DND-41 (cell line): ENCODE results near the gene SLC25A21.

Source experiments
- ATAC-seq: fragments of 200-7000 bp; cut with Tn5 transposase; 3 replicates; pipeline ENCODE4 v1.9.1; 2021; ENCODE audit warnings: low read depth; ENCODE audit not compliant: insufficient read depth
- DNase-seq: peaks from one replicate; pipeline ENCODE4 v3.0.0-alpha.2; 2020
- H2AFZ ChIP-seq: 2 replicates; pipeline ENCODE4 v1.6.0; 2012; ENCODE audit warnings: low read depth, low read length
- H3K27ac ChIP-seq: 2 replicates; pipeline ENCODE4 v1.5.1; 2012; ENCODE audit warnings: low read length, inconsistent platforms
- H3K27me3 ChIP-seq: fragments of 200-600 bp; sonication (generic); 2 replicates; pipeline ENCODE4 v1.6.0; 2012; ENCODE audit warnings: low read length, mild to moderate bottlenecking, inconsistent platforms; ENCODE audit not compliant: insufficient read depth, poor library complexity
- H3K36me3 ChIP-seq: 2 replicates; pipeline ENCODE4 v1.5.1; 2012; ENCODE audit warnings: low read length, inconsistent platforms; ENCODE audit not compliant: insufficient read depth
- H3K4me1 ChIP-seq: 2 replicates; pipeline ENCODE4 v1.5.1; 2012; ENCODE audit warnings: mild to moderate bottlenecking, low read length; ENCODE audit not compliant: insufficient read depth
- H3K4me2 ChIP-seq: 2 replicates; pipeline ENCODE4 v1.6.0; 2012; ENCODE audit warnings: mild to moderate bottlenecking, moderate library complexity, low read length, inconsistent platforms; ENCODE audit not compliant: insufficient read depth
- H3K4me3 ChIP-seq, 2 experiments: fragments of 200-600 bp in 1 of 2; shearing (Covaris generic) in 1 of 2; 2 replicates each; pipeline ENCODE4 v1.5.1; 2012 to 2016; ENCODE audit warnings: inconsistent platforms in 2 of 2, low read length in 2 of 2, mild to moderate bottlenecking in 2 of 2, low read depth in 1 of 2, moderate library complexity in 1 of 2
- H3K79me2 ChIP-seq: 2 replicates; pipeline ENCODE4 v1.6.0; 2012; ENCODE audit warnings: low read length, inconsistent platforms; ENCODE audit not compliant: insufficient read depth
- H3K9ac ChIP-seq: 2 replicates; pipeline ENCODE4 v1.6.0; 2012; ENCODE audit warnings: low read depth, mild to moderate bottlenecking, inconsistent platforms, low read length, moderate library complexity
- H3K9me3 ChIP-seq: 2 replicates; pipeline ENCODE4 v1.5.1; 2012; ENCODE audit warnings: low read length, moderate library complexity, mild to moderate bottlenecking, inconsistent platforms; ENCODE audit not compliant: insufficient read depth, severe bottlenecking
- H4K20me1 ChIP-seq: 2 replicates; pipeline ENCODE4 v1.6.0; 2012; ENCODE audit warnings: low read length; ENCODE audit not compliant: insufficient read depth
- CTCF ChIP-seq: IDR thresholded peaks from 2 replicates; pipeline ENCODE4 v1.5.1; 2012; ENCODE audit warnings: borderline replicate concordance, low read length, moderate library complexity, mild to moderate bottlenecking; ENCODE audit not compliant: poor library complexity, severe bottlenecking; ENCODE audit errors: extremely low read depth
- EZH2 ChIP-seq: IDR thresholded peaks from 3 replicates; pipeline ENCODE4 v1.6.1; 2012; ENCODE audit warnings: borderline replicate concordance, low read depth, mild to moderate bottlenecking, moderate library complexity, low read length, inconsistent platforms; ENCODE audit not compliant: severe bottlenecking

Gene SLC25A21

DNA sequence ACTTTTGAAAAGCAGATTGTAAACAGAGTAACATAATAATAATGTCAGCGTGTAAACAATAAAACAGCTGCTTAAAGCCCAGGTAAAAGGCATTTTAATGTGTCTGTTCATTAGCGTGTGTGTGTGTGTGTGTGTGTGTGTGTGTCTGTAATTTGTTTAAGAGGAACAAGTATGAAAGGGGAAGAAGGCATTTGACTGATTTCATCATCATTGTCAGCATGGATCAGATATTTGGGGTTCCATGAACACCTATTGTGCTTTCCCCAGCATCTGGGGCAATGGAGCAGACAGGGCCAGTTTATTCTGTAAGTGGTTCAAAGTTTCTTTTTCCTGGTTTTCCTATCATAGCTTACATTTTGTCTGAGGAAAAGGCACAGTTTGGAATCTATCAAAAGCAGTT lies 28.9 kb downstream of the SLC25A21 start:
- no peak for ATAC-seq

DNA sequence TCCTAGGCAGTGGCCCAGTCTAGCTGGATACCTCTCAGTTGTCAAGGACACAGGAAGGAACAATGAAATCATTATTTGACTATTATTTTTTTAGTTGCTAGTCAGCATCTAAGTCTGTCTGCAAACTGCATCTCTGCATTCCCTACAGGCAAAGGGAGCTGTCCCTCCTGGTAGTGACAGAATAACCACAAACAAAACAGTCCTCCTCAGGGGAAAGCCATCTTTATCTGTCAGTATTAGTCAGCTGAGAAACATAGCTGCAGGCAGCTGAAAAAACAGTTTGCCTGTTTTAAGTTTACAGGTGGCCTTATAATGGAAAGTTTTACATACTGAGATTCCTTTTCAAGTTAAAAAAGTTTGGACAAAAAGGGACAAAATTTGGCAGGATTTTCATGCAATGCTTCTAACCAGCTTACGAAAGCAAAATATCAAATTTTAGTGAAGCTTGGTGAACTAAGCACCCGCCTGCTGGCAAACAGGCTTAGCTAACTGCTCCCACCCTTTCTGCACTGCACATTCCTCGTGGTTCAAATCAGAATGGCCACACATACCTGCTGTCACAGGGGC lies 29.5 kb downstream of the SLC25A21 start:
- Histone ChIP-seq H3K9ac (no peak overlapping the region), H3K4me1 (no peaks in the 10 kb centered on the region), H3K4me3 (no peak overlapping the region), H3K36me3 (no peaks in the 10 kb centered on the region), H4K20me1 (no peaks in the 10 kb centered on the region), H3K4me2 (no peak overlapping the region), H2AFZ (no peak overlapping the region), H3K79me2 (no peaks in the 10 kb centered on the region), H3K9me3 (no peaks in the 10 kb centered on the region), H3K27me3 (peaks cover 3% of the 10 kb centered on the region), H3K27ac (no peak overlapping the region)
- DNase-seq: no peak
- no peak for TF ChIP-seq CTCF
- no peak for TF ChIP-seq EZH2
- no peak for ATAC-seq

More for the DNA sequence above, 28.9 kb downstream of the SLC25A21 start:
- Histone ChIP-seq H3K27ac (no peak overlapping the region), H3K9ac (no peak overlapping the region), H3K79me2 (no peaks in the 10 kb centered on the region), H4K20me1 (no peaks in the 10 kb centered on the region), H3K4me3 (no peak overlapping the region), H2AFZ (no peak overlapping the region), H3K27me3 (peaks cover 3% of the 10 kb centered on the region), H3K4me2 (no peak overlapping the region), H3K36me3 (no peaks in the 10 kb centered on the region), H3K4me1 (no peaks in the 10 kb centered on the region), H3K9me3 (no peaks in the 10 kb centered on the region)
- TF ChIP-seq CTCF (no peak), EZH2 (no peak)
- DNase-seq: no peak

GRCh38 chr14:37140176-37140575 lies 32.2 kb downstream of the SLC25A21 start:
- TF ChIP-seq EZH2: no peak
- no peak for TF ChIP-seq CTCF
- Histone ChIP-seq H3K9me3 (no peaks in the 10 kb centered on the region), H3K27ac (no peak overlapping the region), H4K20me1 (no peaks in the 10 kb centered on the region), H3K36me3 (no peaks in the 10 kb centered on the region), H3K4me1 (no peaks in the 10 kb centered on the region), H3K9ac (no peak overlapping the region), H3K27me3 (peaks cover 3% of the 10 kb centered on the region), H3K79me2 (no peaks in the 10 kb centered on the region), H3K4me3 (no peak overlapping the region), H2AFZ (no peak overlapping the region), H3K4me2 (no peak overlapping the region)
- ATAC-seq (no peak), DNase-seq (no peak)

- no peak for ATAC-seq
- Histone ChIP-seq H3K9ac (no peak overlapping the region), H3K4me2 (no peak overlapping the region)
These were observed 32.7 kb downstream of the SLC25A21 start for GRCh38 chr14:37139710-37140109.

More at GRCh38 chr14:37139710-37140109, 32.7 kb downstream of the SLC25A21 start:
- H3K27me3 ChIP-seq: peaks cover 3% of the 10 kb centered on the region
- no peak for DNase-seq
- H2AFZ ChIP-seq: no peak overlapping the region
- H4K20me1 ChIP-seq: no peaks in the 10 kb centered on the region
- no peak overlapping the region for H3K4me3 ChIP-seq
- no peaks in the 10 kb centered on the region for H3K79me2 ChIP-seq
- no peaks in the 10 kb centered on the region for H3K36me3 ChIP-seq
- TF ChIP-seq EZH2 (no peak), CTCF (no peak)
- H3K9me3 ChIP-seq: no peaks in the 10 kb centered on the region
- no peak overlapping the region for H3K27ac ChIP-seq
- H3K4me1 ChIP-seq: no peaks in the 10 kb centered on the region
